K562 (cell line): ENCODE data around the gene REP15.

Experiments used
- CHD4 ChIP-seq: fragments of 200-600 bp; sonication (generic); IDR thresholded peaks from 3 replicates; pipeline ENCODE4 v1.6.1; 2012; ENCODE audit warnings: low read depth, mild to moderate bottlenecking, mixed read lengths, low read length, inconsistent platforms; ENCODE audit not compliant: insufficient read depth, insufficient replicate concordance, poor library complexity, severe bottlenecking
- CTCF ChIP-seq, 3 experiments: IDR thresholded peaks in 2 of 3; conservative IDR thresholded peaks in 1 of 3; 2 replicates each; pipeline ENCODE4 v1.5.1; 2011 to 2012; ENCODE audit warnings: low read length in 3 of 3, mild to moderate bottlenecking in 3 of 3, control low read depth in 2 of 3, improper control_type of control experiment in 1 of 3, inconsistent platforms in 1 of 3, low read depth in 1 of 3, mixed read lengths in 1 of 3, moderate library complexity in 1 of 3; ENCODE audit not compliant: insufficient read depth in 2 of 3
- FOXK2 ChIP-seq, 2 experiments: fragments of 450-650 bp; IDR thresholded peaks in 1 of 2; conservative IDR thresholded peaks in 1 of 2; 2 replicates each; pipeline ENCODE4 v1.6.1; 2016; ENCODE audit warnings: low read depth in 2 of 2, mild to moderate bottlenecking in 1 of 2
- NR2C1 ChIP-seq, 2 experiments: fragments of 450-650 bp; IDR thresholded peaks; 2 replicates each; pipeline ENCODE4 v1.6.1; 2017; ENCODE audit warnings: mild to moderate bottlenecking in 2 of 2, antibody characterized with exemption in 1 of 2, inconsistent platforms in 1 of 2, missing compliant biosample characterization in 1 of 2, missing genetic modification characterization in 1 of 2
- NR2F6 ChIP-seq: fragments of 450-650 bp; formaldehyde crosslinking; IDR thresholded peaks from 2 replicates; pipeline ENCODE4 v1.4.0; 2020; ENCODE audit warnings: mild to moderate bottlenecking
- NUFIP1 ChIP-seq: fragments of 450-650 bp; IDR thresholded peaks from 2 replicates; pipeline ENCODE4 v1.6.1; 2018; ENCODE audit not compliant: partially characterized antibody
- SRF ChIP-seq, 2 experiments: fragments of 250-450, 450-650 bp in 1 of 2; sonication (Bioruptor Pico) in 1 of 2; sonication (generic) in 1 of 2; formaldehyde crosslinking; IDR thresholded peaks; 2 replicates each; pipeline versions ENCODE4 v1.5.0 to v1.5.1; 2020 to 2022; ENCODE audit warnings: mild to moderate bottlenecking in 1 of 2, missing genetic modification reagents in 1 of 2
- TEAD4 ChIP-seq, 2 experiments: sonication (generic) in 1 of 2; formaldehyde crosslinking in 1 of 2; IDR thresholded peaks; 2 replicates each; pipeline versions ENCODE4 v1.6.1 to v1.8.0; 2012 to 2022; ENCODE audit warnings: borderline replicate concordance in 1 of 2, inconsistent platforms in 1 of 2, low read length in 1 of 2, mild to moderate bottlenecking in 1 of 2, missing genetic modification reagents in 1 of 2
- USF2 ChIP-seq: sonication (generic); formaldehyde crosslinking; IDR thresholded peaks from 2 replicates; pipeline ENCODE4 v1.5.0; 2020; ENCODE audit warnings: missing genetic modification reagents
- ZC3H11A ChIP-seq: IDR thresholded peaks from 2 replicates; pipeline ENCODE4 v1.6.1; 2012; ENCODE audit warnings: low read depth, low read length, improper control_type of control experiment
- TF ChIP-seq, protein P1 (sequence below): fragments of 450-650 bp; conservative IDR thresholded peaks from 2 replicates; pipeline ENCODE4 v1.6.1; 2016; ENCODE audit warnings: missing genetic modification characterization, low read depth, mild to moderate bottlenecking, missing compliant biosample characterization, moderate library complexity
- TF ChIP-seq, protein P2 (sequence below): sonication (generic); formaldehyde crosslinking; IDR thresholded peaks from 2 replicates; pipeline ENCODE4 v1.8.1; 2022; ENCODE audit warnings: missing genetic modification reagents

- no peak for TF ChIP-seq TEAD4 (IDR thresholded peaks at IDR 0.05; ENCODE audit: low read length)
- TF ChIP-seq TEAD4 (CRISPR knock-in tag; IDR thresholded peaks at IDR 0.05; ENCODE audit: borderline replicate concordance): no peak
- TF ChIP-seq FOXK2 (conservative IDR thresholded peaks at IDR 0.05 in 1 of 2, IDR thresholded peaks at IDR 0.05 in 1 of 2; ENCODE audit: low read depth in 2 of 2): no peak
- no peak for TF ChIP-seq CHD4
- TF ChIP-seq NUFIP1: no peak
- TF ChIP-seq, protein P1, sequence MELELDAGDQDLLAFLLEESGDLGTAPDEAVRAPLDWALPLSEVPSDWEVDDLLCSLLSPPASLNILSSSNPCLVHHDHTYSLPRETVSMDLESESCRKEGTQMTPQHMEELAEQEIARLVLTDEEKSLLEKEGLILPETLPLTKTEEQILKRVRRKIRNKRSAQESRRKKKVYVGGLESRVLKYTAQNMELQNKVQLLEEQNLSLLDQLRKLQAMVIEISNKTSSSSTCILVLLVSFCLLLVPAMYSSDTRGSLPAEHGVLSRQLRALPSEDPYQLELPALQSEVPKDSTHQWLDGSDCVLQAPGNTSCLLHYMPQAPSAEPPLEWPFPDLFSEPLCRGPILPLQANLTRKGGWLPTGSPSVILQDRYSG (tag): no peak
- TF ChIP-seq NR2C1 (IDR thresholded peaks at IDR 0.05): no peak
- TF ChIP-seq NR2C1 (tag; IDR thresholded peaks at IDR 0.05): no peak
- TF ChIP-seq SRF (CRISPR knock-in tag; IDR thresholded peaks at IDR 0.05): no peak
- TF ChIP-seq USF2 (CRISPR knock-in tag): no peak
- no peak for TF ChIP-seq CTCF (IDR thresholded peaks at IDR 0.05 in 2 of 3, conservative IDR thresholded peaks at IDR 0.05 in 1 of 3; ENCODE audit: insufficient read depth in 2 of 3, low read depth in 1 of 3, low read length in 3 of 3)
- TF ChIP-seq ZC3H11A: no peak
- no peak for TF ChIP-seq NR2F6 (CRISPR knock-in tag)
- TF ChIP-seq, protein P2, sequence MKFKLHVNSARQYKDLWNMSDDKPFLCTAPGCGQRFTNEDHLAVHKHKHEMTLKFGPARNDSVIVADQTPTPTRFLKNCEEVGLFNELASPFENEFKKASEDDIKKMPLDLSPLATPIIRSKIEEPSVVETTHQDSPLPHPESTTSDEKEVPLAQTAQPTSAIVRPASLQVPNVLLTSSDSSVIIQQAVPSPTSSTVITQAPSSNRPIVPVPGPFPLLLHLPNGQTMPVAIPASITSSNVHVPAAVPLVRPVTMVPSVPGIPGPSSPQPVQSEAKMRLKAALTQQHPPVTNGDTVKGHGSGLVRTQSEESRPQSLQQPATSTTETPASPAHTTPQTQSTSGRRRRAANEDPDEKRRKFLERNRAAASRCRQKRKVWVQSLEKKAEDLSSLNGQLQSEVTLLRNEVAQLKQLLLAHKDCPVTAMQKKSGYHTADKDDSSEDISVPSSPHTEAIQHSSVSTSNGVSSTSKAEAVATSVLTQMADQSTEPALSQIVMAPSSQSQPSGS: no peak
Observed at GRCh38 chr12:27723212-27723611, 27.0 kb downstream of the REP15 start.
